ENCODE data around the gene PFDN2. TPM values are rescaled to one million over a fixed set of nuclear protein-coding genes. Genes with fewer than 3 reads are reported as not detected.

Gene PFDN2
- 43.8 and 67.9 TPM in 2 replicates for total RNA-seq

- no peaks in the 10 kb centered on the region for H3K9me3 Mint-ChIP-seq
- ChIA-PET CTCF (interaction anchor here (0.6 to 1.8 kb wide), 5 partner anchors 14 to 97 kb away, joined by 3 to 10 read pairs (median 4); partner anchors contain the start of genes DEDD and F11R), POLR2A (interaction anchor here (0.6 to 3.7 kb wide), 22 partner anchors 10 to 772 kb away, joined by 3 to 43 read pairs (median 6); partner anchors contain the start of genes ARHGAP30, DEDD, F11R and KLHDC9)
- H3K4me1 Mint-ChIP-seq = peaks cover 87% of the 10 kb centered on the region
- peak; percentile 77 for ATAC-seq (ENCODE audit: low read depth)
- TF ChIP-seq CTCF (IDR thresholded peaks at IDR 0.05) = no peak
- H3K27ac Mint-ChIP-seq = peak within 1 kb of the TSS; percentile 89
- H3K4me3 Mint-ChIP-seq = peak within 1 kb of the TSS; percentile 92
- H3K27me3 Mint-ChIP-seq = no peaks in the 10 kb centered on the region
- DNase-seq = peak; percentile 84
- peaks cover 58% of the 10 kb centered on the region for H3K36me3 Mint-ChIP-seq (ENCODE audit: low read depth)
- intact Hi-C loops (cut with micrococcal nuclease) = loop anchor here (1.0 to 2.0 kb wide), 4 partner anchors 14 to 73 kb away; partner anchors contain the start of genes DEDD, KLHDC9, USF1 and USP21
Observed at GRCh38 chr1:161117759-161118581, at the start of gene PFDN2, which contains the start of gene NIT1. Gene PFDN2 (minus strand): TSS chr1:161118037. CDS start chr1:161118026, 11 bp downstream. Gene NIT1 (plus strand): TSS chr1:161118105. CDS start chr1:161118177, 72 bp downstream.

GRCh38 chr1:161166669-161167548, 49.1 kb upstream of the PFDN2 start:
- POLR2A ChIA-PET = interaction anchor here (0.6 to 4.3 kb wide), 19 partner anchors 9 to 1089 kb away, joined by 3 to 49 read pairs (median 7); partner anchors contain the start of genes ARHGAP30, B4GALT3, DEDD and NDUFS2
- Mint-ChIP-seq H3K9me3 (no peaks in the 10 kb centered on the region), H3K4me1 (peaks cover 39% of the 10 kb centered on the region), H3K27ac (peak overlapping the region; percentile 98), H3K4me3 (peak overlapping the region; percentile 88), H3K27me3 (no peaks in the 10 kb centered on the region), H3K36me3 (ENCODE audit: low read depth) (peaks cover 66% of the 10 kb centered on the region)
- no peak for DNase-seq
- ATAC-seq (ENCODE audit: low read depth) = no peak
- no peak for TF ChIP-seq CTCF (IDR thresholded peaks at IDR 0.05)
- CTCF ChIA-PET = interaction anchor here (0.6 to 3.8 kb wide), 15 partner anchors 10 to 1247 kb away, joined by 3 to 40 read pairs (median 5); partner anchors contain the start of genes B4GALT3, NDUFS2, TOMM40L and UFC1
- intact Hi-C loops (cut with micrococcal nuclease) = loop anchor here (1.0 kb wide), 5 partner anchors 10 to 35 kb away; partner anchors contain the start of genes B4GALT3, DEDD, NDUFS2 and UFC1

- H3K36me3 Mint-ChIP-seq (ENCODE audit: low read depth) = peaks cover 65% of the 10 kb centered on the region
- ATAC-seq (ENCODE audit: low read depth) (peak; percentile 94), DNase-seq (peak; percentile 82)
- no peaks in the 10 kb centered on the region for H3K27me3 Mint-ChIP-seq
- H3K9me3 Mint-ChIP-seq = no peaks in the 10 kb centered on the region
- POLR2A ChIA-PET = interaction anchor here (0.6 to 4.3 kb wide), 23 partner anchors 8 to 451 kb away, joined by 3 to 49 read pairs (median 6); partner anchors contain the start of genes ARHGAP30, B4GALT3, DEDD and NDUFS2
- H3K4me3 Mint-ChIP-seq = peak within 1 kb of the TSS; percentile 88
- TF ChIP-seq CTCF (IDR thresholded peaks at IDR 0.05) = no peak
- H3K27ac Mint-ChIP-seq = peak within 1 kb of the TSS; percentile 98
- peaks cover 48% of the 10 kb centered on the region for H3K4me1 Mint-ChIP-seq
- CTCF ChIA-PET = interaction anchor here (0.6 to 3.8 kb wide), 21 partner anchors 9 to 219 kb away, joined by 3 to 40 read pairs (median 5); partner anchors contain the start of genes ARHGAP30, B4GALT3, NDUFS2 and TOMM40L
- intact Hi-C loops (cut with micrococcal nuclease) = loop anchor here (1.0 kb wide), 6 partner anchors 11 to 216 kb away; partner anchors contain the start of genes B4GALT3, DEDD, NDUFS2 and UFC1
Observed at GRCh38 chr1:161165742-161166668, 48.2 kb upstream of the PFDN2 start, which contains the start of gene PPOX. Gene PPOX (plus strand): TSS chr1:161166426. CDS start chr1:161166848, 422 bp downstream.
